Measurements from ENCODE around the gene FOXRED2.
"Not testable (repeated sequence)": the region's sequence is repeated elsewhere in the genome, so short reads cannot be mapped to it uniquely, and the experiment has no call there.

FOXRED2 gene

DNA sequence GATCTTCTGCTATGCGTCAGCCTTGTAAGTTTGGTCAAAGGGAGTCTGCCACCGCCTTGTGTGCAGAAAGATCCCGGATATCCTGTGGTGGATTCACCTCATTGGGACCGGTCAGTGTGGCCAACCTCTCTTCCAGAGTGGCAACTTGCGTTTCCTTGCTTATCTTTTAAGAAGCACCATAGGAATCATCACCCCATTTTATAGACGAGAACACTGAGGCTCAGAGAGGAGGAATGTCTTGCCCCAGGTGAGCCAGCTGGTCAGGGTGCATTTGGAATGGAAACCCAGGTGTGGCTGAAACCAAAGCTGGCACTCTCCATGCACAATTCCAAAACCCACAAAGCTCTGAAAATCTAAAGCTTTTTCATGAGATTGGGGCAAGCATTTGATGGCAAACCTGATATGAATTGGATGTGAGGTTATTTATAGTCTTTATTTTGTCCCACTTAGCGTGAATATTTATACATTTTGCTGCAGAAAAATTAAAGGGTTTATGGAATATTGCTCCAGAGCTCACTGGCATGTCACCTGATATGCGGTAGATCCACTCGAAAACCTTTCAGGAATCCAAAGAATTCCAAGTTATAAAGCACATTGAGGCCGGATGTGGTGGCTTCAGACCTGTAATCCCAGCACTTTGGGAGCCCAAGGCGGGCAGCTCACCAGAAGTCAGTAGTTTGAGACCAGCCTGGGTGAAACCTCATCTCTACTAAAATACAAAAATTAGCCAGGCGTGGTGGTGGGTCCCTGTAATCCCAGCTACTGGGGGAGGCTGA is 34.2 kb upstream of the FOXRED2 start:
- H3K4me3 ChIP-seq (ENCODE audit: low read depth, low read length), result no peak overlapping the region
- POLR2A ChIA-PET, result no interaction called here
- DNase-seq (ENCODE audit: low read depth, low spot score), result no peak
- TF ChIP-seq, protein P1, sequence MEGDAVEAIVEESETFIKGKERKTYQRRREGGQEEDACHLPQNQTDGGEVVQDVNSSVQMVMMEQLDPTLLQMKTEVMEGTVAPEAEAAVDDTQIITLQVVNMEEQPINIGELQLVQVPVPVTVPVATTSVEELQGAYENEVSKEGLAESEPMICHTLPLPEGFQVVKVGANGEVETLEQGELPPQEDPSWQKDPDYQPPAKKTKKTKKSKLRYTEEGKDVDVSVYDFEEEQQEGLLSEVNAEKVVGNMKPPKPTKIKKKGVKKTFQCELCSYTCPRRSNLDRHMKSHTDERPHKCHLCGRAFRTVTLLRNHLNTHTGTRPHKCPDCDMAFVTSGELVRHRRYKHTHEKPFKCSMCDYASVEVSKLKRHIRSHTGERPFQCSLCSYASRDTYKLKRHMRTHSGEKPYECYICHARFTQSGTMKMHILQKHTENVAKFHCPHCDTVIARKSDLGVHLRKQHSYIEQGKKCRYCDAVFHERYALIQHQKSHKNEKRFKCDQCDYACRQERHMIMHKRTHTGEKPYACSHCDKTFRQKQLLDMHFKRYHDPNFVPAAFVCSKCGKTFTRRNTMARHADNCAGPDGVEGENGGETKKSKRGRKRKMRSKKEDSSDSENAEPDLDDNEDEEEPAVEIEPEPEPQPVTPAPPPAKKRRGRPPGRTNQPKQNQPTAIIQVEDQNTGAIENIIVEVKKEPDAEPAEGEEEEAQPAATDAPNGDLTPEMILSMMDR (IDR thresholded peaks at IDR 0.05; ENCODE audit: insufficient read depth, low read length, missing control alignments), result no peak
- CTCF ChIA-PET, result interaction anchor here (0.8 to 8.2 kb wide), 4 partner anchors 29 to 317 kb away, joined by 4 to 153 read pairs (median 9); partner anchors contain the start of gene NCF4

DNA sequence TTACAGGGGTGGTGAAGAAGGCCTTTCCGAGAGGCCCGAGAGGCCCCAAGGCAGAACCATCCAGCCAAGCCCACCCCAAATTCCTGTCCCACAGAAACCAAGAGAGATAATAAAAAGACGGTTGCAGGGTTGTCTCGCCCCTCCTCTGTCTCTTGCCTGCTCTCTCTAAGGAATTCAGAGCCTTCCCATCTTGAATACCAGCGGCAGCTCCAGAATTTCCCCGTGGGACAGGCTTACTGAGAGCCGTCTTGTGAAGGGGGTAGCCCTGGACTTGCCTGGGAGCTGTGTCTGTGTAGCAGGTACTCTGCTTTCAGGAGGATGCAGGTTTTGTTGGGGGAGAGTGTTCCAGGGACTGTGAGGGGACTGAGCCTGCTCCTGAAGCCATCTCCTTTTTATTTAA is 31.7 kb upstream of the FOXRED2 start:
- POLR2A ChIA-PET, result interaction anchor here (0.9 kb wide), 1 partner anchor 9 kb away, joined by 5 read pairs; no protein-coding TSS in a partner anchor
- CTCF ChIA-PET, result interaction anchor here (0.8 to 1.2 kb wide), 3 partner anchors 9 to 235 kb away, joined by 3 to 4 read pairs (median 3); partner anchors contain the start of gene EIF3D

DNA sequence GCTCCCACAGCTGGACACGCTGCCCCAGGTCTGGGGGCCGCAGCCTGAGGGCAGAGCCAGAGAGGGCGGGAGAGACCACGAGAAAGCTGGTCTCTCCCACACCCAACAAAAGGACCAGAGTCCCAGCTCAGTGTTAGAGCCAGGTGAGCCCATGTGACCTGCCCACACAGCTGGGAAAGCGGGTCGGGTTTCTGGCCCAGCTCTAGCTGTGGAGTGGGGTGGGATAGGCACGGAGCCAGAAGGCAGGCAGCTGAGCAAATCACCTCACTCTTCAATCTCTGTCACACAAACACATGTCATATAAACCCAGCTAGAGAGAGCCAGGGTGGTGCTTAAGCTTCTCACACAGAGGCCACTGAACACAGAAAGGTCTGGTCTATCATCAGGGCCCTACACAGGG is 29.9 kb upstream of the FOXRED2 start:
- DNase-seq (ENCODE audit: low read depth, low spot score), result no peak
- CTCF ChIA-PET, result no interaction called here
- POLR2A ChIA-PET, result no interaction called here
- H3K4me3 ChIP-seq (ENCODE audit: low read depth, low read length), result no peak overlapping the region
- TF ChIP-seq, protein P1 (IDR thresholded peaks at IDR 0.05; ENCODE audit: insufficient read depth, low read length, missing control alignments), result no peak

More for the DNA sequence above, 31.7 kb upstream of the FOXRED2 start:
- no peak for DNase-seq (ENCODE audit: low read depth, low spot score)
- TF ChIP-seq, protein P1 (IDR thresholded peaks at IDR 0.05; ENCODE audit: insufficient read depth, low read length, missing control alignments), result no peak
- H3K4me3 ChIP-seq (ENCODE audit: low read depth, low read length), result no peak overlapping the region

- CTCF ChIA-PET; H3K4me3 ChIP-seq (ENCODE audit: low read depth, low read length); DNase-seq (ENCODE audit: low read depth, low spot score); POLR2A ChIA-PET: not testable (repeated sequence)
Measured at GRCh38 chr22:36533320-36533719, 26.5 kb upstream of the FOXRED2 start.

DNA sequence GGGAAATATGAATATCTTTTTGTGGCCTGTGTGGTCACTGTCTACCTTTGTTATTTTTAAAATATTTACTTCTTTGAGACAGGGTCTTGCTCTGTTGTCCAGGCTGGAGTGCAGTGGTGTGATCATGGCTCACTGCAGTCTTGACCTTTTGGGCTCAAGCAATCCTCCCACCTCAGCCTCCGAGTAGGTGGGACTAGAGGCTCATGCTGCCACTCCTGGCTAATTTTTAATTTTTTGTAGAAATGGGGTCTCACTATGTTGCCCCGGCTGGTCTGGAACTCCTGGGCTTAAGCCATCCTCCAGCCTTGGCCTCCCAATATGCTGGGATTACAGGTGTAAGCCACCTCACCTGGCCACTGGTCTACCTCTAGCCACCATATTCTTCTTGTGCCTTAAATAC is 25.6 kb upstream of the FOXRED2 start:
- TF ChIP-seq, protein P1 (IDR thresholded peaks at IDR 0.05; ENCODE audit: insufficient read depth, low read length, missing control alignments), result no peak
- POLR2A ChIA-PET, result no interaction called here
- DNase-seq (ENCODE audit: low read depth, low spot score), result no peak
- no peak overlapping the region for H3K4me3 ChIP-seq (ENCODE audit: low read depth, low read length)
- CTCF ChIA-PET, result no interaction called here

DNA sequence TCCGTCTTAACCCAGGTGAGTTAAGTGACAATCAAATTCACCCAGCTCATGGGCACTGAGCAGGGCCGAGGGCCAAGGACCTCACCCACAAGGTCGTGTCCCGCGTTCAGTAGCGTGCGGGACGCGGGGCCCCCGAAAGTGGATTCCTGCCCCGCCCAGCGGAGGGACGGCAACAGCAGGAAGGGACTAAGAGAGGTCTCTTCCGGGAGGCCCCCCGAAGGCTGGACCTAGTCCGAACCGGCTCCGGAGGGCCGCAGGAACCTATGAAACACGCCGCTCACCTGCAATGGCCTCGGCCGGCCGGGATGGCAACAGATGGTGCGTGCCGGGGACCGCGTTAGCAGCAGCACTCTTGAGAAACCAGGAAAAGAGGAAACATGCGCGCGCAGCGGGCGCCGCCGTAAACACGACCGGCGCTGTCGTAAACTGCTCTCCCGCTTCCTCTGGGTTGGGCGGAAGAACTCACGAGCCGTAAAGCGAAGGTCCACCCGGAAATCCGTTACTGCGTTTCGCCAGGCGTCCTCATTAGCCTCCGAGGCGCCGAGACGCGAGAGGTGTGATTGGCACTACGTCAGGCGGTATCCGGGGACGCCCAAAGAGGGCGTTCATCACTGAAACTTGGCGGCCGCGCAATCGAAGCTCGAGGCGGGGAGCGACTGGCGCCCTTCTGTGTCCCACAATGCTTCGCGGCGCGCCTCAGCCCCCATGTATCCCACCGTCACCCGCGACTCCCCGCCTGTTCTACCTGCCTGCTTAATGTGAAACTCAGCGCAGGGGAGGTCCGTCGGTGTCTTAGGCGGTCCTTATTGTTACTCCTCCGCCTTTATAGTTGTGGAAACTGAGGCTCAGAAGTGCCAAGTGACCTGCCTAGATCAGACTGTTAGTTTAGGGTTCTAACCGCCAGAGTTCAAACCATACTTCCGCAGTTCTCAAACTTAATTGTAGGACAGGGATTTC is 22.2 kb upstream of the FOXRED2 start, which contains the start of gene EIF3D:
Gene EIF3D, minus strand, starts transcription at position 372 of the 957 bp plus-strand sequence. CDS start 3,045 bp downstream, outside the sequence.
- ChIA-PET CTCF (interaction anchor here (0.6 to 1.8 kb wide), 6 partner anchors 9 to 246 kb away, joined by 3 to 13 read pairs (median 4); no protein-coding TSS in a partner anchor), POLR2A (interaction anchor here (0.6 to 1.4 kb wide), 6 partner anchors 9 to 247 kb away, joined by 3 to 6 read pairs (median 4); partner anchors contain the start of genes FOXRED2 and IFT27)
- TF ChIP-seq, protein P1 (IDR thresholded peaks at IDR 0.05; ENCODE audit: insufficient read depth, low read length, missing control alignments), result peak; percentile 7
- peak; percentile 97 for DNase-seq (ENCODE audit: low read depth, low spot score)
- H3K4me3 ChIP-seq (ENCODE audit: low read depth, low read length), result peak within 1 kb of the TSS; percentile 90
